ENCODE results near the gene DOCK3.

Gene DOCK3

DNA sequence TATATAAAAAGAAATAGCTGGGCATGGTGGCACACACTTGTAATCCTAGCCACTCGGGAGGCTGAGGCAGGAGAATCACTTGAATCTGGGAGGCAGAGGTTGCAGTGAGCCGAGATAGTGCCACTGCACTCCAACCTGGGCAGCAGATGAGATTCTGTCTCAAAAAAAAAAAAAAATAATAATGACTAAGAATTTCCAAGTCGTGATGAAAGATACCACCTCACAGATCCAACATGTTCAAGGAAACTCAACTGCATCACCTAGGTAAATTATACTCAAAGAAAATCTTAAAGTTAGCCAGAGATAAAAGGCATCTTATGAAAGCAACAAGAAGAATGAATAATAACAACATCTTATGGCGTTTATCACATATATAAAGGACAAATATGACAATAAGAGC lies 50.1 kb downstream of the DOCK3 start:
- WGBS (ENCODE audit: extremely low coverage, insufficient coverage, low lambda C conversion rate) = no CpG with 5 or more reads among the region's 4 CpGs
- Histone ChIP-seq H3K27ac (ENCODE audit: low read depth, low read length) (no peak overlapping the region), H3K4me1 (ENCODE audit: control insufficient read depth, low read depth, low read length) (no peaks in the 10 kb centered on the region), H3K18ac (ENCODE audit: low read length) (no peak overlapping the region), H2AK5ac (ENCODE audit: low read length) (no peak overlapping the region), H3K4ac (ENCODE audit: low read depth, low read length) (no peak overlapping the region), H3K79me1 (ENCODE audit: low read length) (no peaks in the 10 kb centered on the region), H3K4me3 (ENCODE audit: low read length) (no peak overlapping the region), H3K9ac (ENCODE audit: low read length) (no peak overlapping the region), H3K23ac (ENCODE audit: low read length) (no peak overlapping the region), H4K5ac (ENCODE audit: low read length) (no peak overlapping the region), H2BK5ac (ENCODE audit: low read length) (no peak overlapping the region), H3K79me2 (ENCODE audit: control insufficient read depth, insufficient read depth, low read length) (no peaks in the 10 kb centered on the region), H3K27me3 (ENCODE audit: insufficient read depth, low read length, poor library complexity) (no peaks in the 10 kb centered on the region), H2BK15ac (replicated peaks; ENCODE audit: low read depth) (no peak overlapping the region), H3K56ac (ENCODE audit: low read length) (no peak overlapping the region), H3K36me3 (ENCODE audit: control insufficient read depth, insufficient read depth, low read length) (no peaks in the 10 kb centered on the region), H4K8ac (ENCODE audit: low read depth, low read length) (no peak overlapping the region), H3K4me2 (ENCODE audit: low read length) (no peak overlapping the region), H2BK120ac (ENCODE audit: low read depth, low read length) (no peak overlapping the region)
- no peak for DNase-seq

DNA sequence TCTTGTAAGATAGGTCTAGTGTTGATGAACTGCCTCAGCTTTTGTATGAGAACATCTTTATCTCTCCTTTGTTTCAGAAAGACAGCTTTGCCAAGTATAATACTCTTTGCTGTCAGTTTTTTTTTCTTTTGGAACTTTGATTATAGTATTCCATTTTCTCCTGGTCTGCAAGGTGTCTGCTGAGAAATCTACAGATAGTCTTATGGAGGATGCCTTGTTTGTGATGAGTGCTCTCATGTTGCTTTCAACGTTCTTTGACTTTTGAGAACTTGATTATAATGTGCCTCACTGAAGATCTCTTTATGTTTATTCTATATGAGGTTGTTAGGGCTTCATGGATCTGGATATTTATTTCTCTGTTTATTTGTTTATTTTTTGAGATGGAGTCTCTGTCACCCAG lies 60.3 kb downstream of the DOCK3 start:
- H2BK15ac ChIP-seq (replicated peaks; ENCODE audit: low read depth) = no peak overlapping the region
- no peak overlapping the region for H4K8ac ChIP-seq (ENCODE audit: low read depth, low read length)
- no peak overlapping the region for H4K5ac ChIP-seq (ENCODE audit: low read length)
- DNase-seq = no peak
- no peaks in the 10 kb centered on the region for H3K79me2 ChIP-seq (ENCODE audit: control insufficient read depth, insufficient read depth, low read length)
- H3K79me1 ChIP-seq (ENCODE audit: low read length) = no peaks in the 10 kb centered on the region
- H2BK120ac ChIP-seq (ENCODE audit: low read depth, low read length) = no peak overlapping the region
- no peak overlapping the region for H3K27ac ChIP-seq (ENCODE audit: low read depth, low read length)
- no peak overlapping the region for H3K9ac ChIP-seq (ENCODE audit: low read length)
- H3K4ac ChIP-seq (ENCODE audit: low read depth, low read length) = no peak overlapping the region
- WGBS (ENCODE audit: extremely low coverage, insufficient coverage, low lambda C conversion rate) = no CpG with 5 or more reads among the region's 1 CpG
- H3K4me2 ChIP-seq (ENCODE audit: low read length) = no peak overlapping the region
- H3K4me1 ChIP-seq (ENCODE audit: control insufficient read depth, low read depth, low read length) = no peaks in the 10 kb centered on the region
- H2BK5ac ChIP-seq (ENCODE audit: low read length) = no peak overlapping the region
- no peak overlapping the region for H3K23ac ChIP-seq (ENCODE audit: low read length)
- H3K56ac ChIP-seq (ENCODE audit: low read length) = no peak overlapping the region
- H3K4me3 ChIP-seq (ENCODE audit: low read length) = no peak overlapping the region
- no peaks in the 10 kb centered on the region for H3K36me3 ChIP-seq (ENCODE audit: control insufficient read depth, insufficient read depth, low read length)
- H3K27me3 ChIP-seq (ENCODE audit: insufficient read depth, low read length, poor library complexity) = no peaks in the 10 kb centered on the region
- no peak overlapping the region for H2AK5ac ChIP-seq (ENCODE audit: low read length)
- H3K18ac ChIP-seq (ENCODE audit: low read length) = no peak overlapping the region

DNA sequence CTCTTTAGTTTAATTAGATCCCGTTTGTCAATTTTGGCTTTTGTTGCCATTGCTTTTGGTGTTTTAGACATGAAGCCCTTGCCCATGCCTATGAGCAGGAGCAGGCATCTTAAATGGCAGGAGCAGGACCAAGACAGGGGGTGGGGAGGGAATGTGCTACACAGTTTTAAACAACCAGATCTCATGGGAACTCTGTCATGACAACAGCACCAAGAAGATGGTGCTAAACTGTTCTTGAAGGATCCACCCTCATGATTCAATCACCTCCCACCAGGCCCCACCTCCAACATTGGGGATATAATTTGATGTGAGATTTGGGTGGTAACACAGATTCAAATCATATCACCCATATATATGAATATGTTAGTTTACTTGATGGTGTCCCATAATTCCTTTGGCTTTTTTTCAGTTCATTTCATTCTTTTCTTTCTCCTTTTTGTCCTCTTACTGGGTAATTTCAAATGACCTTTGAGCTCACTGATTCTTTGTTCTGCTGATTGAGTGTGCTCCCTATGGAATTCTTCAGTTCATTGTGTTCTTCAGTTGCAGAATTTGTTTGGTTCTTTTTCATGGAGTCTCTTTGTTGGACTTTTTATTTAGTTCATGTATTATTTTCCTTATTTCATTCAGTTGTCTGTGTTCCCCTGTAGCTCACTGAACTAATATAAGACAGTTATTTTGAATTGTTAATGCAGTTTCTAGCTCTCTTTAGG lies 62.6 kb downstream of the DOCK3 start:
- H4K5ac ChIP-seq (ENCODE audit: low read length) = no peak overlapping the region
- H3K56ac ChIP-seq (ENCODE audit: low read length) = no peak overlapping the region
- no peak for DNase-seq
- no peak overlapping the region for H3K4ac ChIP-seq (ENCODE audit: low read depth, low read length)
- H3K27me3 ChIP-seq (ENCODE audit: insufficient read depth, low read length, poor library complexity) = no peaks in the 10 kb centered on the region
- WGBS (ENCODE audit: extremely low coverage, insufficient coverage, low lambda C conversion rate) = no CpG with 5 or more reads among the region's 1 CpG
- no peak overlapping the region for H4K8ac ChIP-seq (ENCODE audit: low read depth, low read length)
- no peak overlapping the region for H3K23ac ChIP-seq (ENCODE audit: low read length)
- H3K18ac ChIP-seq (ENCODE audit: low read length) = no peak overlapping the region
- H3K4me1 ChIP-seq (ENCODE audit: control insufficient read depth, low read depth, low read length) = no peaks in the 10 kb centered on the region
- no peak overlapping the region for H2AK5ac ChIP-seq (ENCODE audit: low read length)
- H3K4me2 ChIP-seq (ENCODE audit: low read length) = no peak overlapping the region
- no peaks in the 10 kb centered on the region for H3K79me1 ChIP-seq (ENCODE audit: low read length)
- no peak overlapping the region for H3K4me3 ChIP-seq (ENCODE audit: low read length)
- no peak overlapping the region for H3K9ac ChIP-seq (ENCODE audit: low read length)
- H2BK5ac ChIP-seq (ENCODE audit: low read length) = no peak overlapping the region
- no peaks in the 10 kb centered on the region for H3K79me2 ChIP-seq (ENCODE audit: control insufficient read depth, insufficient read depth, low read length)
- H2BK120ac ChIP-seq (ENCODE audit: low read depth, low read length) = no peak overlapping the region
- H3K36me3 ChIP-seq (ENCODE audit: control insufficient read depth, insufficient read depth, low read length) = no peaks in the 10 kb centered on the region
- H3K27ac ChIP-seq (ENCODE audit: low read depth, low read length) = no peak overlapping the region
- no peak overlapping the region for H2BK15ac ChIP-seq (replicated peaks; ENCODE audit: low read depth)

DNA sequence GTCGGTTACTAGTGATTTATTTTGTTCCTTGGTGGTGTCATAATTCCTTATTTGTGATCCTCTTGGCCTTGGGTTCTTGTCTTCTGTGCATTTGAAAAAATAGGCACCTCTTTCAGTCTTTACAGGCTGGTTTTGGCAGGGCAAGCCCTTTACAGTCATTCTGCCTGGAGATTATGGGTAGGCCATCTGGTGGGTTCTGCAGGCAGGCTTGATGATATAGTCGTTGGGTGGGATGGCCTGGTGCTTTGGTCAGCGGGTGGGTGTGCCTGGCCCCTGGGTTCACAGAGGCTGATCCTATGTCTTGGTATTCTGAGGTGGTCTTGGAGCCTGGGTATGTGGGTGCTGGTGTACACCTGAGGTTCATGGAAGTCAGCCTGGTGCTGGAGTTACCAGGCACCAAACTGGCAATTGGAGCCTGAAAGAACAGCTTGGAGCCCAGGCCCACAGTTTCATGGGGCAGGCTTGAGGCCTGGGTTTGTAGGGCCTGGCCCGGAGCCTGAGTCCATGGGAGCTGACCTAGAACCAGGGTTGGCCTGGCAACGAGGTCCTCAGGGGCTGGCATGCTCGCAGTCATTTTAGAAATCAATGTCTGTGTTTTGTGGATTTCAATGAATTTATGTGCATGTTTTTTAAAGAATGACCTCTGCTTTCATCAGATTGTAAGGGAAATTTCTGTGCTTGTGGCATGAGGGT lies 63.3 kb downstream of the DOCK3 start:
- Histone ChIP-seq H3K4me1 (ENCODE audit: control insufficient read depth, low read depth, low read length) (no peaks in the 10 kb centered on the region), H3K79me2 (ENCODE audit: control insufficient read depth, insufficient read depth, low read length) (no peaks in the 10 kb centered on the region), H3K18ac (ENCODE audit: low read length) (no peak overlapping the region), H2BK5ac (ENCODE audit: low read length) (no peak overlapping the region), H4K8ac (ENCODE audit: low read depth, low read length) (no peak overlapping the region), H3K9ac (ENCODE audit: low read length) (no peak overlapping the region), H3K56ac (ENCODE audit: low read length) (no peak overlapping the region), H2BK15ac (replicated peaks; ENCODE audit: low read depth) (no peak overlapping the region), H3K4ac (ENCODE audit: low read depth, low read length) (no peak overlapping the region), H3K23ac (ENCODE audit: low read length) (no peak overlapping the region), H2BK120ac (ENCODE audit: low read depth, low read length) (no peak overlapping the region), H3K27me3 (ENCODE audit: insufficient read depth, low read length, poor library complexity) (no peaks in the 10 kb centered on the region), H3K4me2 (ENCODE audit: low read length) (no peak overlapping the region), H3K4me3 (ENCODE audit: low read length) (no peak overlapping the region), H2AK5ac (ENCODE audit: low read length) (no peak overlapping the region), H3K27ac (ENCODE audit: low read depth, low read length) (no peak overlapping the region), H3K36me3 (ENCODE audit: control insufficient read depth, insufficient read depth, low read length) (no peaks in the 10 kb centered on the region), H4K5ac (ENCODE audit: low read length) (no peak overlapping the region), H3K79me1 (ENCODE audit: low read length) (no peaks in the 10 kb centered on the region)
- no CpG with 5 or more reads among the region's 6 CpGs for WGBS (ENCODE audit: extremely low coverage, insufficient coverage, low lambda C conversion rate)
- DNase-seq = no peak

DNA sequence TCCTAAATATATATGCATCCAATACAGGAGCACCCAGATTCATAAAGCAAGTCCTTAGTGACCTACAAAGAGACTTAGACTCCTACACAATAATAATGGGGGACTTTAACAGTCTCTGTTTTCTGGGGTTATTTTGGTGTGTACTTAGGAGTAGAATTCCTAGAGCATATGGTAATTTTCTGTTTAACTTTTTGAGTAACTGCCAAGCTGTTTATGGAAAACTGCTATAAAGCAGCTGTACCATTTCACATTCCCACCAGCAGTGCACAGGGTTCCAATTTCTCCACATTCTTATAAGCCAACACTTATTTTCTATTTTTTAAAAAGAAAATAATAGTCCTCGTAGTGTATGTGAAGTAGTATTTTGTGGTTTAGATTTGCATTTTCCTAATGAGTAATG lies 68.9 kb downstream of the DOCK3 start:
- Histone ChIP-seq H2BK120ac (ENCODE audit: low read depth, low read length) (no peak overlapping the region), H2BK5ac (ENCODE audit: low read length) (no peak overlapping the region), H3K23ac (ENCODE audit: low read length) (no peak overlapping the region), H3K27me3 (ENCODE audit: insufficient read depth, low read length, poor library complexity) (no peaks in the 10 kb centered on the region), H3K18ac (ENCODE audit: low read length) (no peak overlapping the region), H3K4me1 (ENCODE audit: control insufficient read depth, low read depth, low read length) (no peaks in the 10 kb centered on the region), H3K56ac (ENCODE audit: low read length) (no peak overlapping the region), H3K36me3 (ENCODE audit: control insufficient read depth, insufficient read depth, low read length) (no peaks in the 10 kb centered on the region), H2AK5ac (ENCODE audit: low read length) (no peak overlapping the region), H4K5ac (ENCODE audit: low read length) (no peak overlapping the region), H3K9ac (ENCODE audit: low read length) (no peak overlapping the region), H4K8ac (ENCODE audit: low read depth, low read length) (no peak overlapping the region), H2BK15ac (replicated peaks; ENCODE audit: low read depth) (no peak overlapping the region), H3K4me3 (ENCODE audit: low read length) (no peak overlapping the region), H3K27ac (ENCODE audit: low read depth, low read length) (no peak overlapping the region), H3K4ac (ENCODE audit: low read depth, low read length) (no peak overlapping the region), H3K79me1 (ENCODE audit: low read length) (no peaks in the 10 kb centered on the region), H3K4me2 (ENCODE audit: low read length) (no peak overlapping the region), H3K79me2 (ENCODE audit: control insufficient read depth, insufficient read depth, low read length) (no peaks in the 10 kb centered on the region)
- no peak for DNase-seq
- no CpG with 5 or more reads among the region's 1 CpG for WGBS (ENCODE audit: extremely low coverage, insufficient coverage, low lambda C conversion rate)

Data from mesendoderm (in vitro differentiated cells).